CD4-positive, alpha-beta T cell (primary cell): ENCODE results near the gene PSEN1. TPM values are rescaled to one million over a fixed set of nuclear protein-coding genes. Genes with fewer than 3 reads are reported as not detected.

Source experiments
- ATAC-seq: fragments of 200-7000 bp; cut with Tn5 transposase; one replicate; pipeline ENCODE4 v1.10.0; 2022; ENCODE audit warnings: mild to moderate bottlenecking; ENCODE audit not compliant: poor library complexity
- CTCF ChIA-PET: fragments of 350-600 bp; sonication (Branson Sonifier 250); formaldehyde crosslinking; loops from one replicate; lab custom pipeline; 2021; ENCODE audit warnings: antibody characterized with exemption, inconsistent platforms; lab: Charles Lee
- POLR2A ChIA-PET: fragments of 350-600 bp; sonication (Branson Sonifier 250); formaldehyde crosslinking; loops from one replicate; lab custom pipeline; 2021; ENCODE audit warnings: antibody characterized with exemption, inconsistent platforms; lab: Charles Lee
- DNase-seq, 14 experiments: peaks; one replicate each; pipeline ENCODE4 v3.0.0-alpha.2; 2013 to 2020; ENCODE audit warnings: mixed read lengths in 2 of 14
- H3K27ac ChIP-seq, 2 donors: one replicate each; pipeline versions ENCODE4 v1.5.1 to v1.7.0; 2013; ENCODE audit warnings: low read length in 2 of 2, low read depth in 1 of 2, mild to moderate bottlenecking in 1 of 2
- H3K27me3 ChIP-seq, 2 experiments: 1 replicate in 1 of 2; 2 replicates in 1 of 2; pipeline versions ENCODE4 v1.6.1 to v1.7.0; 2013; ENCODE audit warnings: low read length in 2 of 2, control low read depth in 1 of 2, mild to moderate bottlenecking in 1 of 2, moderate library complexity in 1 of 2; ENCODE audit not compliant: insufficient read depth in 2 of 2, control insufficient read depth in 1 of 2
- H3K36me3 ChIP-seq: one replicate; pipeline ENCODE4 v1.6.1; 2013; ENCODE audit warnings: low read length, control low read depth; ENCODE audit not compliant: insufficient read depth
- H3K4me1 ChIP-seq: one replicate; pipeline ENCODE4 v1.6.1; 2013; ENCODE audit warnings: low read length, control low read depth; ENCODE audit not compliant: insufficient read depth
- H3K4me3 ChIP-seq: one replicate; pipeline ENCODE4 v1.5.1; 2013; ENCODE audit warnings: mild to moderate bottlenecking, low read length, moderate library complexity
- H3K9me3 ChIP-seq, 2 experiments: 1 replicate in 1 of 2; 2 replicates in 1 of 2; pipeline versions ENCODE4 v1.6.1 to v1.7.0; 2013; ENCODE audit warnings: low read length in 2 of 2, mild to moderate bottlenecking in 2 of 2, control low read depth in 1 of 2, moderate library complexity in 1 of 2; ENCODE audit not compliant: control insufficient read depth in 1 of 2, insufficient read depth in 1 of 2
- H3K27ac Mint-ChIP-seq: one replicate; pipeline ENCODE4 v1.8.0; 2020; ENCODE audit warnings: mixed read lengths
- H3K27me3 Mint-ChIP-seq: one replicate; pipeline ENCODE4 v1.8.0; 2021; ENCODE audit warnings: mixed read lengths
- H3K36me3 Mint-ChIP-seq: one replicate; pipeline ENCODE4 v1.8.0; 2021; ENCODE audit warnings: low read depth, mixed read lengths
- H3K4me1 Mint-ChIP-seq: one replicate; pipeline ENCODE4 v1.8.0; 2021; ENCODE audit warnings: low read depth, mixed read lengths
- H3K4me3 Mint-ChIP-seq: one replicate; pipeline ENCODE4 v1.8.0; 2020; ENCODE audit warnings: mild to moderate bottlenecking, mixed read lengths
- H3K9me3 Mint-ChIP-seq: one replicate; pipeline ENCODE4 v1.8.0; 2020; ENCODE audit warnings: mixed read lengths
- intact Hi-C, 2 experiments: fragments of 100-400 bp; cut with DNase I in 1 of 2; cut with micrococcal nuclease in 1 of 2; formaldehyde crosslinking; loops; one replicate each; pipeline versions ENCODE4 v1.15.1 to v1.9.0; 2023 to 2025; cut with DNase I, micrococcal nuclease
- total RNA-seq, 174 experiments: library from RNA in 2 of 174; stranded (reverse) in 2 of 174; gene quantifications; one replicate each; pipeline ENCODE4 v1.2.3 and lab custom pipeline; 2021 to 2026
- TF ChIP-seq, protein P1 (sequence below): fragments of 200-600 bp; IDR thresholded peaks from one replicate; pipeline ENCODE4 v1.8.0; 2022; ENCODE audit warnings: antibody characterized with exemption, mild to moderate bottlenecking

PSEN1 gene
- total RNA-seq, 2 experiments from 2014 or later = 27.1 to 28.3 TPM

DNA sequence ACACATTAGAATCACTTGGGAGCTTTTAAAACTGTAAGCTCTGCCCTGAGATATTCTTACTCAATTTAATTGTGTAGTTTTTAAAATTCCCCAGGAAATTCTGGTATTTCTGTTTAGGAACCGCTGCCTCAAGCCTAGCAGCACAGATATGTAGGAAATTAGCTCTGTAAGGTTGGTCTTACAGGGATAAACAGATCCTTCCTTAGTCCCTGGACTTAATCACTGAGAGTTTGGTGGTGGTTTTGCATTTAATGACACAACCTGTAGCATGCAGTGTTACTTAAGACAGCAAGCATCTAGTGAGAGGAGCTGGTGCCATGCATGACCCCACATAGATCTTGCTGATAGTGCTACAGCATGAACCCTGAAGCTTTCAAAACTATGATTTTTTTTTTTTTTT lies 81.1 kb downstream of the PSEN1 start:
- Mint-ChIP-seq H3K4me1 (no peaks in the 10 kb centered on the region), H3K27ac (no peak overlapping the region), H3K4me3 (no peak overlapping the region), H3K27me3 (no peaks in the 10 kb centered on the region), H3K9me3 (no peaks in the 10 kb centered on the region), H3K36me3 (peaks cover 90% of the 10 kb centered on the region)
- Histone ChIP-seq H3K27me3 (no peaks in the 10 kb centered on the region), H3K4me3 (no peak overlapping the region), H3K27ac (no peak overlapping the region), H3K36me3 (peaks cover 74% of the 10 kb centered on the region), H3K9me3 (no peaks in the 10 kb centered on the region), H3K4me1 (no peaks in the 10 kb centered on the region)
- DNase-seq (no peak), ATAC-seq (no peak)
- ChIA-PET CTCF (no interaction called here), POLR2A (no interaction called here)
- intact Hi-C loops = no loop called here
- TF ChIP-seq, protein P1, sequence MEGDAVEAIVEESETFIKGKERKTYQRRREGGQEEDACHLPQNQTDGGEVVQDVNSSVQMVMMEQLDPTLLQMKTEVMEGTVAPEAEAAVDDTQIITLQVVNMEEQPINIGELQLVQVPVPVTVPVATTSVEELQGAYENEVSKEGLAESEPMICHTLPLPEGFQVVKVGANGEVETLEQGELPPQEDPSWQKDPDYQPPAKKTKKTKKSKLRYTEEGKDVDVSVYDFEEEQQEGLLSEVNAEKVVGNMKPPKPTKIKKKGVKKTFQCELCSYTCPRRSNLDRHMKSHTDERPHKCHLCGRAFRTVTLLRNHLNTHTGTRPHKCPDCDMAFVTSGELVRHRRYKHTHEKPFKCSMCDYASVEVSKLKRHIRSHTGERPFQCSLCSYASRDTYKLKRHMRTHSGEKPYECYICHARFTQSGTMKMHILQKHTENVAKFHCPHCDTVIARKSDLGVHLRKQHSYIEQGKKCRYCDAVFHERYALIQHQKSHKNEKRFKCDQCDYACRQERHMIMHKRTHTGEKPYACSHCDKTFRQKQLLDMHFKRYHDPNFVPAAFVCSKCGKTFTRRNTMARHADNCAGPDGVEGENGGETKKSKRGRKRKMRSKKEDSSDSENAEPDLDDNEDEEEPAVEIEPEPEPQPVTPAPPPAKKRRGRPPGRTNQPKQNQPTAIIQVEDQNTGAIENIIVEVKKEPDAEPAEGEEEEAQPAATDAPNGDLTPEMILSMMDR = no peak

DNA sequence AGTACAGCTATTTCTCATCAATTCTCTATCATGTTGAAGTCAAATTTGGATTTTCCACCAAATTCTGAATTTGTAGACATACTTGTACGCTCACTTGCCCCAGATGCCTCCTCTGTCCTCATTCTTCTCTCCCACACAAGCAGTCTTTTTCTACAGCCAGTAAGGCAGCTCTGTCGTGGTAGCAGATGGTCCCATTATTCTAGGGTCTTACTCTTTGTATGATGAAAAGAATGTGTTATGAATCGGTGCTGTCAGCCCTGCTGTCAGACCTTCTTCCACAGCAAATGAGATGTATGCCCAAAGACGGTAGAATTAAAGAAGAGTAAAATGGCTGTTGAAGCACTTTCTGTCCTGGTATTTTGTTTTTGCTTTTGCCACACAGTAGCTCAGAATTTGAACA lies 83.8 kb downstream of the PSEN1 start:
- Mint-ChIP-seq H3K27me3 (no peaks in the 10 kb centered on the region), H3K27ac (no peak overlapping the region), H3K4me3 (no peak overlapping the region), H3K9me3 (no peaks in the 10 kb centered on the region), H3K4me1 (peaks cover 4% of the 10 kb centered on the region), H3K36me3 (peaks cover 88% of the 10 kb centered on the region)
- H3K27ac ChIP-seq = no peak overlapping the region
- no peak for ATAC-seq
- no peak for DNase-seq
- H3K36me3 ChIP-seq = peaks cover 60% of the 10 kb centered on the region
- H3K9me3 ChIP-seq = no peaks in the 10 kb centered on the region
- TF ChIP-seq, protein P1 = no peak
- ChIA-PET POLR2A (no interaction called here), CTCF (no interaction called here)
- no peaks in the 10 kb centered on the region for H3K4me1 ChIP-seq
- H3K27me3 ChIP-seq = no peaks in the 10 kb centered on the region
- intact Hi-C loops = no loop called here
- H3K4me3 ChIP-seq = no peak overlapping the region

DNA sequence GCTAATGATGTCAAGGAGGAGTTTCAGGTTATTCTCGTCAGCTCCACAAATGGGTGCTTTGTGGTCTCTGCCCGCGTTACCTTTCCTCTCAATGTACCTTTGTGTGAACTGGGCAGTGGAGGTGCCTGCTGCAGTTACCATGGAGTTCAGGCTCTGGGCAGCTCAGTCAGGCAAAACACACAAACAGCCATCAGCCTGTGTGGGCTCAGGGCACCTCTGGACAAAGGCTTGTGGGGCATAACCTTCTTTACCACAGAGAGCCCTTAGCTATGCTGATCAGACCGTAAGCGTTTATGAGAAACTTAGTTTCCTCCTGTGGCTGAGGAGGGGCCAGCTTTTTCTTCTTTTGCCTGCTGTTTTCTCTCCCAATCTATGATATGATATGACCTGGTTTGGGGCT lies 84.3 kb downstream of the PSEN1 start:
- ChIA-PET CTCF (no interaction called here), POLR2A (no interaction called here)
- ATAC-seq (no peak), DNase-seq (no peak)
- no peaks in the 10 kb centered on the region for H3K4me1 ChIP-seq
- no peak overlapping the region for H3K4me3 ChIP-seq
- H3K27ac ChIP-seq = no peak overlapping the region
- Mint-ChIP-seq H3K4me1 (peaks cover 4% of the 10 kb centered on the region), H3K27ac (no peak overlapping the region), H3K27me3 (no peaks in the 10 kb centered on the region), H3K4me3 (no peak overlapping the region), H3K36me3 (peaks cover 88% of the 10 kb centered on the region), H3K9me3 (no peaks in the 10 kb centered on the region)
- intact Hi-C loops = no loop called here
- H3K27me3 ChIP-seq = no peaks in the 10 kb centered on the region
- TF ChIP-seq, protein P1 = no peak
- H3K9me3 ChIP-seq = no peaks in the 10 kb centered on the region
- peaks cover 59% of the 10 kb centered on the region for H3K36me3 ChIP-seq
